GM23338 (cell line): ENCODE measurements around the gene POLR3F.

Source experiments
- EZH2 ChIP-seq: fragments of 200-600 bp; sonication (generic); IDR thresholded peaks from one replicate; pipeline ENCODE4 v1.8.0; 2017; ENCODE audit warnings: antibody characterized with exemption, mild to moderate bottlenecking, low read depth; ENCODE audit not compliant: unreplicated experiment
- EZH2phosphoT487 ChIP-seq: fragments of 200-600 bp; sonication (generic); IDR thresholded peaks from one replicate; pipeline ENCODE4 v1.8.1; 2018; ENCODE audit warnings: antibody characterized with exemption; ENCODE audit not compliant: unreplicated experiment
- NANOG ChIP-seq: IDR thresholded peaks from 2 replicates; pipeline ENCODE4 v1.6.1; 2016; ENCODE audit warnings: antibody characterized with exemption, borderline replicate concordance
- POLR2AphosphoS5 ChIP-seq: IDR thresholded peaks from 2 replicates; pipeline ENCODE4 v1.6.1; 2016; ENCODE audit warnings: antibody characterized with exemption, low read depth
- ZNF114 ChIP-seq: fragments of 250-450 bp; sonication (Bioruptor Pico); IDR thresholded peaks from 2 replicates; pipeline ENCODE4 v1.5.0; 2020; ENCODE audit warnings: mild to moderate bottlenecking, moderate library complexity
- TF ChIP-seq, protein P1 (sequence below), 2 experiments: fragments of 200-600 bp in 1 of 2; sonication (generic) in 1 of 2; conservative IDR thresholded peaks; 2 replicates each; pipeline versions ENCODE4 v1.5.1 to v1.6.1; 2016 to 2017; ENCODE audit warnings: antibody characterized with exemption in 2 of 2, low read depth in 2 of 2, mild to moderate bottlenecking in 2 of 2, moderate library complexity in 1 of 2
- TF ChIP-seq, protein P2 (sequence below): IDR thresholded peaks from one replicate; pipeline ENCODE4 v1.6.1; 2018; ENCODE audit warnings: antibody characterized with exemption; ENCODE audit not compliant: unreplicated experiment

DNA sequence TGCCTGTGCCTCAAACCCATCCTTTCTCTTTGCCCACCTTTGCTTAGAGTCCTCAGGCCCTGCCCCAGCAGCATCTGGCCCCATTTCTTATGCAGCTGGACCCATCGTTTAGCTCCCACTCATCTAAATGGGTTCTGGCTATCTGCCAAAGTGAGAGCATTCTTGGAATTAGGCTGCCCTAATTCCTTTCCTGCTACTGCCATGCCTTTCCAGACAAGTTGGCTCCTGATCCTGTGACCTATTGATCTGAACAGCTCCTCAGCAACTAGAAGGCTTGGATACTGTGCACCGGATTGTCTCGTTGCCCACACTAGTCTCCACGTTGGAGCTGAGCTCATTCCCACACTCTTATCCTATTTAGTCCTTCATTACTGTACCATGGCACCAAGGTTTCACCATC lies 23.3 kb upstream of the POLR3F start:
- TF ChIP-seq, protein P1, sequence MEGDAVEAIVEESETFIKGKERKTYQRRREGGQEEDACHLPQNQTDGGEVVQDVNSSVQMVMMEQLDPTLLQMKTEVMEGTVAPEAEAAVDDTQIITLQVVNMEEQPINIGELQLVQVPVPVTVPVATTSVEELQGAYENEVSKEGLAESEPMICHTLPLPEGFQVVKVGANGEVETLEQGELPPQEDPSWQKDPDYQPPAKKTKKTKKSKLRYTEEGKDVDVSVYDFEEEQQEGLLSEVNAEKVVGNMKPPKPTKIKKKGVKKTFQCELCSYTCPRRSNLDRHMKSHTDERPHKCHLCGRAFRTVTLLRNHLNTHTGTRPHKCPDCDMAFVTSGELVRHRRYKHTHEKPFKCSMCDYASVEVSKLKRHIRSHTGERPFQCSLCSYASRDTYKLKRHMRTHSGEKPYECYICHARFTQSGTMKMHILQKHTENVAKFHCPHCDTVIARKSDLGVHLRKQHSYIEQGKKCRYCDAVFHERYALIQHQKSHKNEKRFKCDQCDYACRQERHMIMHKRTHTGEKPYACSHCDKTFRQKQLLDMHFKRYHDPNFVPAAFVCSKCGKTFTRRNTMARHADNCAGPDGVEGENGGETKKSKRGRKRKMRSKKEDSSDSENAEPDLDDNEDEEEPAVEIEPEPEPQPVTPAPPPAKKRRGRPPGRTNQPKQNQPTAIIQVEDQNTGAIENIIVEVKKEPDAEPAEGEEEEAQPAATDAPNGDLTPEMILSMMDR (conservative IDR thresholded peaks at IDR 0.05; ENCODE audit: low read depth in 2 of 2): no peak
- TF ChIP-seq NANOG (no peak), EZH2 (no peak), EZH2phosphoT487 (no peak), POLR2AphosphoS5 (no peak), ZNF114 (CRISPR knock-in tag) (no peak)
- TF ChIP-seq, protein P2, sequence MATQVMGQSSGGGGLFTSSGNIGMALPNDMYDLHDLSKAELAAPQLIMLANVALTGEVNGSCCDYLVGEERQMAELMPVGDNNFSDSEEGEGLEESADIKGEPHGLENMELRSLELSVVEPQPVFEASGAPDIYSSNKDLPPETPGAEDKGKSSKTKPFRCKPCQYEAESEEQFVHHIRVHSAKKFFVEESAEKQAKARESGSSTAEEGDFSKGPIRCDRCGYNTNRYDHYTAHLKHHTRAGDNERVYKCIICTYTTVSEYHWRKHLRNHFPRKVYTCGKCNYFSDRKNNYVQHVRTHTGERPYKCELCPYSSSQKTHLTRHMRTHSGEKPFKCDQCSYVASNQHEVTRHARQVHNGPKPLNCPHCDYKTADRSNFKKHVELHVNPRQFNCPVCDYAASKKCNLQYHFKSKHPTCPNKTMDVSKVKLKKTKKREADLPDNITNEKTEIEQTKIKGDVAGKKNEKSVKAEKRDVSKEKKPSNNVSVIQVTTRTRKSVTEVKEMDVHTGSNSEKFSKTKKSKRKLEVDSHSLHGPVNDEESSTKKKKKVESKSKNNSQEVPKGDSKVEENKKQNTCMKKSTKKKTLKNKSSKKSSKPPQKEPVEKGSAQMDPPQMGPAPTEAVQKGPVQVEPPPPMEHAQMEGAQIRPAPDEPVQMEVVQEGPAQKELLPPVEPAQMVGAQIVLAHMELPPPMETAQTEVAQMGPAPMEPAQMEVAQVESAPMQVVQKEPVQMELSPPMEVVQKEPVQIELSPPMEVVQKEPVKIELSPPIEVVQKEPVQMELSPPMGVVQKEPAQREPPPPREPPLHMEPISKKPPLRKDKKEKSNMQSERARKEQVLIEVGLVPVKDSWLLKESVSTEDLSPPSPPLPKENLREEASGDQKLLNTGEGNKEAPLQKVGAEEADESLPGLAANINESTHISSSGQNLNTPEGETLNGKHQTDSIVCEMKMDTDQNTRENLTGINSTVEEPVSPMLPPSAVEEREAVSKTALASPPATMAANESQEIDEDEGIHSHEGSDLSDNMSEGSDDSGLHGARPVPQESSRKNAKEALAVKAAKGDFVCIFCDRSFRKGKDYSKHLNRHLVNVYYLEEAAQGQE: no peak
